HG03460 (cell line): ENCODE data around the gene LUM.

Experiments
- ATAC-seq: cut with Tn5 transposase; IDR thresholded peaks from one replicate; pipeline ENCODE4 v1.9.1; 2021; ENCODE audit not compliant: unreplicated experiment

Gene LUM, protein sequence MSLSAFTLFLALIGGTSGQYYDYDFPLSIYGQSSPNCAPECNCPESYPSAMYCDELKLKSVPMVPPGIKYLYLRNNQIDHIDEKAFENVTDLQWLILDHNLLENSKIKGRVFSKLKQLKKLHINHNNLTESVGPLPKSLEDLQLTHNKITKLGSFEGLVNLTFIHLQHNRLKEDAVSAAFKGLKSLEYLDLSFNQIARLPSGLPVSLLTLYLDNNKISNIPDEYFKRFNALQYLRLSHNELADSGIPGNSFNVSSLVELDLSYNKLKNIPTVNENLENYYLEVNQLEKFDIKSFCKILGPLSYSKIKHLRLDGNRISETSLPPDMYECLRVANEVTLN

DNA sequence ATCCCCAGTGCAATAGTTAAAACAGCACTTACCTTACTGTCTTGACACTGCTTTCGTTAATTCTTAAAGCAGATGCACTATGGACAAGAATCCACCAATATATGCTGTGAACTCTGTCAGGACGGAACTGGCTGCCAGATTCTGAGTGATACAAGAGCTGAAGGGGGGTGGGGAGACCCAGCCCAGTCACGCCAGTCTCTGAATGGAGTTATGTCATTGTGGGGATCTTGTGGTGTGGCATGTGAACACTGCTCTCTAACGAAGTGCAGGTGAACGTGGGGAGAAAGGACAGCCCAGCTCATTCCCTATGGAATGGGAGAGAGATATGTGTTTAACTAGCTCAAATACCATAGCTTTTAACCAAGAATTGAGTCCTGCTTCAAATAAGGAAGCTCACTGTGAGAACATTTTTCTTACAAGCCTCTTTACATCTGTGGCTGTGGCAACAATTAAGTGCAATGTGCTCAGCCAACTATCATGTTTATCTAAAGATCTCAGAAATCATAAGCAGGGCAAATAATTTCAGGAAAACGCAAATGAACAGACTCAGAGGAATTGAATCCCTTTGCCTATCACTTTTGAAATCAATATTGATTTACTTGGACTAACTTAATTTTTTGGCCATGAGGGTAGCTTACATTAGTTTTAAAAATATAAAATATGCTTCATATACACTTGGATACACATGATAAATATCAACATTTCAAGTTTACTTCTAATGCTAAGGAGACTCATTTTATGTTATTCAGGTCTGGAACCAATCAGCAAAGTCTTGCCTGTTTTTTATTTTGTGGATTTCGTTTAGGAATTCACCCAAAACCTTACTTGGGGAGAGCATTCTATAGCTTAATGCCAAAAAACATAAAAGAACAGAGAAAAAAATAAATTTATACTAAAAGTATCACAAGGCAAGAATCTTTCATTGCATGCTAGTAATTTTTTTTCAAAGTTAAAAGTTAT is at the start of gene LUM:
Gene LUM, minus strand, starts transcription at position 129 of the 960 bp plus-strand sequence. CDS start 2,515 bp downstream, outside the sequence.
- ATAC-seq: no peak

DNA sequence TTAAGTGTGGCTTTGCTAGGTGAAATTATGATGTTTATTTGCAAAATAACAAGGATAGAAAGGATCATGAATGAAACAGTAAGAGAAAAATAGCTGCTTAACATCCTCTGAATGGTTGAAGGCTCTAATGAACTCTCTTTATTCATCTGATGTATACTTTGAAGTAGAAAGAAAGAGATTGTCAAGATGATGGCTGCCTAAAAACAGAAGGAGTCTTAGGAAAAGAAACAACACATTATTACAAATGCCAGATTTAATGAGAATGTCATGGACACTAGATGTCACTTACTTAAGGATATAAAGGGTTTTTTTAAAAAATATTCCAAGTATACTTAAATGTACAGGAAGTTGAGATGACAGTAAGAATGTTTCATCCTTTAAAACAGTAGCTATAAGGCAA is 49.7 kb upstream of the LUM start:
- no peak for ATAC-seq

DNA sequence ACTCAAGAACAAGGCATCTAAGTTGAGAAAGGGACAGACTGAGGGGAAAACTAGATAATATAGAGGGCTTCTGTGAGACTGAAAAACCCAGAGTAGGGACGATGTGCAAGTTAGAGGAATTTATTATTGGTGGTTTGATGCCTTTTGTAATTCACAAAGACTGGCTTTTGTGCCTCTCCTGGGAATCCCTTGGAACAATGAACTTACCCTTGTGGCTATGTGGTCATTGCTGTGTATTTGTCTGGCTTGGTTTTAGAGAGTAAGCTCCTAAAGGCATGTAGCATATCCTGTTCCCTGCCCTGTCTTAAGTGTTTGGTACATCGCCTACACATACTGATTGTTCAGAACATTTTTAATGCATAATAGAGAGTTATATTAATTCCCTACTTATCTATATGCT is 44.7 kb upstream of the LUM start:
- ATAC-seq: no peak

DNA sequence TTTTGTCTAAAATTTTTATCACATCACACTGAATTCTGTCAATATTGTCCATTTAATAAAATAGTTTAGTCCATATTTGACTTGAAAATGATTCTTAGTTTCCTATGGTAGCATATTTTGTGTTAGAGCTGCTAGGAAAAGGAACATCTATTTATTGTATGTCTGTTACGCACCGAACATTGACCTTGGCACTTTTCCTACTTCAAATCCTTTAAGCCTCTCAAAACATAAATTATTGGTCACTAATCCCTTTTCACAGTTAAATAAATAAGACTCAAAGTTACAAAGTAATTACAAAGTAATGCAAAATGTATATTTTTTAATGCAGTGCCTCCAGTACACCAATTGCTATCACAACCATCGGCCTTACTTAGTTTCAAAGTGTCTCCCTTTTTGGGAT is 42.8 kb upstream of the LUM start:
- ATAC-seq: no peak

DNA sequence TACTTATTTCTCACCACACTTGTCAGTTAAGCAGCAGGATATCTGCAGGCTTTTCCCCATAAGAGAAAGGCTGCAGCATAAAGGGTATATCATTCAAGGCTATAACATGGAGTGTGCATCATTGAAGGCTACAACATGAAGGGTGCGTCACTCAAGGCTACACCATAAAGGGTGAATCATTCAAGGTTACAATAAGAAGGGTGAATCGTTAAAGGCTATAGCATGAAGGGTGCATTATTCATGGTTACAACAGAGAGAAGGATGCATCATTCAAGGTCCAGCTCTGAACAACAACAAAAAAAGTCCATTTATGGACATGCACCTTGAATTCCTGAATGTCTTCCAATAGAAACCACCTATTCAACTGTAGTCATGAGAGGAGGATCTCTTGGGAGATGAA is 32.8 kb upstream of the LUM start:
- no peak for ATAC-seq

DNA sequence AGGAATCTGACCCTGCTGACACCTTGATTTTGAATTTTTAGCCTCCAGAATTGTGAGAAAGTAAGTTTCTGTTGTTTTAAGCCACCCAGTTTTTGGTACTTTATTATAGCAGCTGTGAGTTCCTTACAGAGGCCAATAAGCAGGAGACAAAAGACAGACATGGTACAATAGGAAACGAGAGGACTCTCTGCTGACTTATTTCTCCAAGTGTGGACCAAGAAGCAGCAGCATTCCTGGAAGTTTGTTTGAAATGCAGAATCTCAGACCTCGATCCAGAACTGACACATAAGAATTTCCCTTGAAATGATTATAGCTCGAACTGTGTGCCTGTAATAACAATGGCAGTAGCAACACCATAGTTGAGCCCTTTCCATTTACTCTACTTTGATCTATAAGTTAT is 31.9 kb upstream of the LUM start:
- ATAC-seq: no peak

DNA sequence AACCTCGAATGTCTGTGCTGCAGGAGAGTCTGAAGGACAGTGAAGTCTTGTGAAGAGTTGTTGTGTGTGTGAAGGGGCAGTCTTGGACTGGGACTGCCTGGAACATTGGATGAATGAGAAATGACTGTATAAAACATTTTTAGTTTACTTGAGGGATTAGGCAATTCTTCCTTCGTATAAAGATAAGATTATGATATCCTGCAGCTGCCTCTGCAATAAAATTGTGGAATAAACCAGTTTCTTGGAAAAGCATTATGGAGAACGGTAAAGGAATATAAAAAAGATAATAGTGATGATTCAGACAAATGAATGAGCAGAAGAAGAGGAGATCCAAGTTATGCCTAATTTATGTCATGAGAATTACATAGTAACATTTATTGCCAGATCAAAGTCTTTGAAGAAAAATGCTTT is 30.9 kb upstream of the LUM start:
- ATAC-seq: no peak

DNA sequence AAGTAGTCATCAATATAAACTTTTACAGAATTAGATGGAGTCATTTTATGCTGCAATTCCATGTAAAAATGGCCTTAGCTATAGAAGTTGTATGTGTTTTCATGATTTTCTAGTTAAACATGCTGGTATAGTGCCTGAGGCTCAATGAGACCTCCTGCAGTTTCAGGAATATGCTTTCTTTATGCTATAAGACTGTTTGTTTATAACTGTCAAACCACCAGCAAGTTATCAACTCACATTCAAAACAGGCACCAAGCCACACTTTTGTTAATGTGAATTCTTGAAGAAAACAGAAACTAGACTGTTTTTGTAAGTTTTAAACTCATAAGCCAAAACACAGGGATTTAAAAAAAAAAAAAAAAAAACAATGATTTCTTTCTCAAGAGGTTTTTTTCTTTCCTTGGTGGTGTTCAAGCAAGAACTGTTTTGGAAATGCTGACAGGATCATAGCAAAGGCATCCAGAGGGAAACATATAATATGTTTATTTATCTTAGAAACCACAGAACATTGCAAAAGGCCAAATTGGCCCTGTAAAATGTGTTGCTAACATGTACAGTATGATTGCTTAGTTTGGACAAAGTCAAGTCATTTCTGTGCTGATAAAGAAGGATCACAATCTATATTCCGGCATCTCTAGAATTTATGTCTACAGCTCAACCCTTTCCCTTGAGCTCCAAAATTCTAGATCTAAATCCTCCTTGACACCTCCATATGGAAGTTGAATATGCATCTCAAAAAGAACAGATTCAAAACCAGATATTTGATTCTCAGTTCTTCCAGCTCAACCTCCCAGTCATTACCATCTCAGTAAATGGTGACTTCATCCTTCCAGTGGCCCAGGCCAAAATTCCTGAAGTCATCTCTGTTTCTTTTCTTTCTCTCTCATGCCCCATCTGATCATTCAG is 29.0 kb upstream of the LUM start:
- ATAC-seq: no peak

DNA sequence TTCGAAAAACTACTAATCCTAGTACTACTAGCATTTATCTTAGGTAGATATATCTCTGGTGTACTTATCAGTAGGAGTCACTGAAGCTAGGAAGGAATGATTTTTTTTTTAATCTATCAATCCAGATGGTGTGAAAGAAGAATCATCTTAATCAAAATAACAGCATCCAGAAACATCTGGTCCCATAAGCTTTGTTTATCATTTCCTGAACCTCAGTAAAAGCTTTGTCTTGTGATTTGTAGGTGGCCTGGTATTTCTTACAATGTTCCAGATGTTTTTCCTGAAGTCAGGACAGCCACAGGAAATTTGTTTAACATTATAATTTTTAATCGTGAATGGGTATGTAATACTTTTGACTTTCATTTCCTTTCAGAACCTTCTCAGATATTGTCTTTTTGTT is 28.0 kb upstream of the LUM start:
- ATAC-seq: no peak

DNA sequence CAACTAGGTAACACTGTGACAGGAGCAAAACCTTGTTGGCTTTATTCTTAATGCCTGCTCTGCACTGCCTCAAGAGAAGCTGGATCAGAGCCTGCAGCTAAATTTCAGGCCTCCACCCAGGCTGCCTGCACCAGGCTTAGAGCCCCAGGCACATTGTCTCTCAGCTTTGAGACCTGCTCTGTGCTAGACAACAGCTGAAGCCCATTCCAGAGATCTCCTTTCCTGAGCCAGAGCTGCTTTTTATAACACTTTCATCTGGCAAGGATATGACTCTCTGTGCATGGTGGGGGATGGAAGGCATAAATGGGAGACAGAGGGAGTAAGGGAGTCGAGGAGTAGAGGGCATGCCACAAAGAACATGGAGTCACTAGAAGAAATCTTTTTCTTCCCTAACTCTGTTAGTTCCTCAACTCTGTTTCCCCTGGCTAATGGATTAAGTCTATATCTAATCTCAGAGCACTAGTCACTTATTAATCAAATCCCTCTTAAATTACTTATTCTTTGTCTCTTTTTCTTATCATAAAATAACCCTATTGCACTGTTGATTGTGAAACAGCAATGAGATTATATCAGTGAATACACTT is 27.1 kb upstream of the LUM start:
- no peak for ATAC-seq

DNA sequence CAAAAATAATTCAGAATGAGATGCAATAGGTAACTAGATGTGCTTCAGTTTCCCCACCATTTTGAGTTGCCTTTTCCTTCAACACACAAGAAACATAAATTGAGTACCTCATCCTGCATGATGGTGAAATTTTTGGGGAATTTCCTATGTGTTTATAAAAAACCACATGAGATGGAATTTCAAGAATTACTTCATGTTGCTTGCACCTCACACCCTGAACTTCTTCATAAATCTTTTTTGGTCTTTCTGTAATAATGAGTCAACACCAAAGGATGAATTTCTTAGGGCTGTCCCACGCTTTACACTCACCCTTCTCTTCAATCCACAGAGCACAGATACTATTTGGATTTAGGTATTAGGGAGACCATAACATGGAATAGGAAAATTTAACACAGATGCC is 22.6 kb upstream of the LUM start:
- ATAC-seq: no peak

DNA sequence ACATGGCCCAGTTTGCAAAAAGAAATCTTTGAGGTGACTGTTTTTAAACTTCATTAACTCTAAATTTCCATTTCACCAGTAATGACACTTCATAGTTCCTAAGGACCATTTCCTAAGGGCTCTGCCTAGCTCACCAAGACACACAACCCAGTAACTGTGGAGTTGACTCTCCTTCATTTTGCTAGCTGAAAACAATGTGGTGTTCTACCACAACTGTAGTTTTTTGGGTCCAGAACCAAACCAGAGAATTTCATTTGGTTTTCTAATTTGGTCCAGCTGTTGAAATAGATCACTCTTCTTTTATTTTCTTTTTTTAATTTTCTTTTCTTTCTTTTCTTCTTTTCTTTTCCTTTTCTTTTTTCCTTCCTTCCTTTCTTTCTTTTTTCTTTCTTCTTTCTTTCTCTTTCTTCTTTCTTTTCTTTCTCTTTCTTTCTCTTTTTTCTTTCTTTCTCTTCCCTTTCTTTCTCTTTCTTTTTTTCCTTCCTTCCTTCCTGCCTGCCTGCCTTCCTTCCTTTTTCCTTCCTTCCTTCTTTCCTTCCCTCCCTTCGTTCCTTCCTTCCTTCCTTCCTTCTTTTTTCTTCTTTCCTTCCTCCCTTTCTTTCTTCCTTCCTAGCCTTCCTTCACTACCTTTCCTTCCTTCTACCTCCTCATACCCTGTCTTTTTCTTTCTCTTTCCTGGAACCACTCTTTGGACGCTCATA is 18.5 kb upstream of the LUM start:
- no peak for ATAC-seq

DNA sequence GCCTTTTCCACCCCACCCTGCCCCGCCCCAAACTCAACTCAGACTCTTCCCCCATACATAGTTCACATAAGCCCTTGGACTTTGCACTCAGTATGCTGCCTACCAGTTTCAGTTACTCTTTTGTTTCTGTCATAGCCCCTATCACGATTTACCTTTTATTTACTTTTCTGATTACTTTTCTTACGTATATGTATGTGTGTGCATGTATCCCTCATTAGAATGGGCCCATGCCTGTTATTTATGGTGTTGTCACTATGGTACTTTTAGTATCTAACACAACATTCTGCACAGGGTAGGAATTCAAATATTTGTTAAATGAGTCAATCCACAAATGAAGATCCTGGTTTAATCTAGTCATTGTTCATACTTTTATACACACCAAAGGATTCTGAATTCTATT is 16.5 kb upstream of the LUM start:
- ATAC-seq: no peak

DNA sequence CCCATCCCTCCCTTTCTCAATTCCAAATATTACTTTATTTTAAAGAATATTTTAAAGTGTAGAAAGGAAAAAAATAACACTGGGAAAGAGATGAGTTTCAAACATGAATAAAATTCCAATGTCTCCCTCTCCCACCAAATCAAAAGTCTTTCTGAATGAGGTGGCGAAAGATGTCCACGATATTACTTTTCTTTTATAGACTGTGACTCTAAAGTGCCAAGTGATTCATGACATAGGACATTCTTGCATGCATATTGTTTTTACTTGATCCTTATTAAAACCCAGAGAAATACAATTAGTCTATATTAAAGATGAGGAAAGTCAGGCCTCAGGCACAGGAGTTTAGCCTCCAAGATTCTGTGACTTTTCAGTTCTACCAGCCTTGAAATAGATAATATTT is 16.0 kb upstream of the LUM start:
- ATAC-seq: no peak

DNA sequence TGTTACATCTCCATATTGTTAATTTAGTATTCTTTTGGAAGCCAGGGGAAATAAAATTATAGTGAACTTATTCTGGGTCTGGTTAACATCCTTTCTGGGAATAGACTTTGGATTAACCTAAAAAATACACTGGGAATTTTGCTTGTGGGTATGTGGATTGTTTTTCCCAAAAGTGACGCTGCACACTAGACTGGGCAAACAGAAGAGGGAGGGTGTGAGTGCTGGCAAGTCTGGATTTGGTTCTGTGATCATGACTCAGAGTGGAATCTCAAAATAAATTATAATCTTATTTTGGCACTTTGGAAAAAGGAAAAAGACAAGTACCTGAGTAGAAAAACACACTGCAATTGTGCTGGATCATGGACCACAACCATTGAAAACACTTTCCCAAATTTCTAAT is 15.2 kb upstream of the LUM start:
- ATAC-seq: no peak

DNA sequence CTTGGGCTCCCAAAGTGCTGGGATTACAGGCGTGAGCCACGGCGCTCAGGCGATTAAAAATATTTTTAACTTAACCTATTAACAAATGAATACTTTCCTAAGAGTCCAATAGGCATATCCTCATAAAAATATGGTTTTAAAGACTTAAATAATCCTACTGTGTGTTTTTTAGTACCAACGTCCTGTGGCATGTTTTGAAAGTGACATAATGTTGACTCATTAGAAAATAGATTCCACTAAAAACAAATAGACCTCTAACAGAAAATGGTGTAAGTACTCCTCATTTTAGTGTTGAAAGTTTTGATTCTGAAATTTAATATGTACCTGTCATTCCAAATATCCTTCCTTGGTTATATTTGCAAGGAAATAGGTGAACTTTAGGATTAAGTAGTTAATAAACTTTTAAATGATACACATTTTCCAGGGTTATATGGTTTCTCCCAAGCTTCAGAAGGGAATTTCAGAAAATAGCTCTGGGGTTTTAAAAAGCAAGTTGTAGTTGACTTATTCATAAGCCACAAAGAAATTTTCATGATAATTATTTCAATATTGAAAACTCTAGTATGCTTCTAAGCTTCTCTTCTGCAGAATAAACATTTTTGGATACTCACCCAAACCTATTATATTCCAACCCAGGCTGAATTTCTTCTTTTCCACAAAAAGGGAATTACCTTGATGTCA is 12.1 kb upstream of the LUM start:
- no peak for ATAC-seq

DNA sequence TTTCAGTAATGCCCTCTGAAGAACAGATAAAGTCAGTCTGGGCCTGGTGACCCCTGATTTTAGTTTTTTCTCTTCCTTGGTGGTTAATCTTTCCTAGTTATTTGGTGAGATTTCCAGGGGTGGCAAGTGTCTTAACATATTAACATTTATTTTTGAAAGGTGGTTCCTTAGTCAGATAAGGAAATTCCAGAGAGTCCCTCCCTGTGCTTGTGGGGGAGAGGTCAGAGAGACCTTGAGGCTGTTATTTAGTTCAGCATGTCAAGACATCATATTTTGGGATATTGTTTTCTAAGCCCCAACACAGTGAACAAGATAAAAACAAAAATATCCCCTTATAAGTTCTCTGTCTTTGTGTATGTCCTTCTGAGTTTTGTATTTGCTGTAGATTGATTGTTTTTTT is 9.5 kb upstream of the LUM start:
- ATAC-seq: no peak

DNA sequence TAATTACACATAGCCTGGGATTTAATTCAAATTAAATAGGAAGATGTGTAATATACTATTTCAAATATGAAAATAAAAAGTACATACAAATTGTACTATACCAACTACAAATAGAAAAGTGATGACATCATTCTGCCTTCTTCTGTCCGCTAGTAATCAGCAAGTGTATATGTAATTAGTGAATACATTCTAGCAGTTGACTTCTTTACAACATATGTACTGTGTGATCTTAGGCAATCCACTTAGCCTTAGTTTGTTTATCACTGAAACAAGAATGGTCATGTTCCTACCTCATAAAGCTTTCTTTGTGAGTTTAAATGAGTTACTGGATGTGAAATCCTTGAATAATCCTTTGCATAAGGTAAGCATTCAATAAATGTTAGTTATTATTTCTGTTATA is 7.8 kb upstream of the LUM start:
- ATAC-seq: no peak

DNA sequence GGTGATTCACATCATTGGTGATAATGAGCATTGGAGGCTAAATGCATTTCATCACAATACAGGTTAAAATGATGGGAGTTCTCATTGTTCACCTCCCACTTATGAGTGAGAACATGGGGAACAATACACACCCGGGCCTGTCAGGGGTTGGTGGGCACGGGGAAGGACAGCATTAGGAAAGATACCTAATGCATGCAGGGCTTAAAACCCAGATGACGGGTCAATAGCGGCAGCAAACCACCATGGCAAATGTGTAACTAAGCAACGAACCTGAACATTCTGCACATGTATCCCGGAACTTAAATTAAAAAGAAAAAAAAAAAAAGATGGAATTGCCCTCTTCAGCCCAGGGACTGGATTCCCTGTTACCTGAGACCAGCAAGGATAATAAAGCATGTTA is 2.3 kb upstream of the LUM start:
- no peak for ATAC-seq
